ENCODE data around the gene GRIP2.

GRIP2 gene

DNA sequence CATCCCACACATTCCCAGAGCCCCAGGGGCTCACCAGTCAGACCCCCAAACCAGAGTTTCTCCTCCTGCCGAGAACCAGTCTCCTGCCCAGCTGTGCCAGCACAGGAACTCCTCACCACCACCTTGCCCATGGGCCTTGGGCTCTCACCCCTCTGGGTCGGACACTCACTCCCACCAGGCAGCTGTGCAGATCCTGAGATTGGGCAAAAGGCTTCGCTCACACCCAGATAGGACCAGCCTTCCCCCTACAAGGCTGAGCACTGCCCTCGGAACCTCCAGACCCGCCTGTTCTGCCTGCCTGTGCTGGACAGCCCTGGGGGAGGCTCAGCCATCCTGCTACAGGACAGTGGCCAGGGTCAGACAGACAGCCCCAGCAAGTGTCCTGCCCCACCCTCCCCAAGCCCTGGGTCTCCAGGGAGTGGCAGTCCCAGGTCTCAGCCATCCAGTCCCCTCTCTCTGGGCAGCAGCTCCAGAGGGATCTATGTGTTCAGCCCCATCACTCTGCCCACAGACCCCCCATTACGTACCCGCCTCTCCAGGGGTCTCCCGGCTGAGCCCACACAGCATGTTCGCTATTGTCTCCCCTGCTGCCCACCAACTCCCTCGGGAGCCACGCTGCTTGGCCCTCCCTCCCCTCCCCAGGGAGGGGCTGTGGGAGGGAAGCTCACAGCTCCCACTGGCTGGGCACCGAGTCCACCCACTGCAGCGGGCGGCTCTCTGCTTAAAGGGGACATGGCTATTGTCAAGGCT lies at the start of gene GRIP2:
Gene GRIP2 (minus strand): TSS at position 601 of the 750 bp plus-strand sequence. CDS start 34 bp downstream, at position 567.
- DNase-seq (ENCODE audit: low read depth), result no peak

DNA sequence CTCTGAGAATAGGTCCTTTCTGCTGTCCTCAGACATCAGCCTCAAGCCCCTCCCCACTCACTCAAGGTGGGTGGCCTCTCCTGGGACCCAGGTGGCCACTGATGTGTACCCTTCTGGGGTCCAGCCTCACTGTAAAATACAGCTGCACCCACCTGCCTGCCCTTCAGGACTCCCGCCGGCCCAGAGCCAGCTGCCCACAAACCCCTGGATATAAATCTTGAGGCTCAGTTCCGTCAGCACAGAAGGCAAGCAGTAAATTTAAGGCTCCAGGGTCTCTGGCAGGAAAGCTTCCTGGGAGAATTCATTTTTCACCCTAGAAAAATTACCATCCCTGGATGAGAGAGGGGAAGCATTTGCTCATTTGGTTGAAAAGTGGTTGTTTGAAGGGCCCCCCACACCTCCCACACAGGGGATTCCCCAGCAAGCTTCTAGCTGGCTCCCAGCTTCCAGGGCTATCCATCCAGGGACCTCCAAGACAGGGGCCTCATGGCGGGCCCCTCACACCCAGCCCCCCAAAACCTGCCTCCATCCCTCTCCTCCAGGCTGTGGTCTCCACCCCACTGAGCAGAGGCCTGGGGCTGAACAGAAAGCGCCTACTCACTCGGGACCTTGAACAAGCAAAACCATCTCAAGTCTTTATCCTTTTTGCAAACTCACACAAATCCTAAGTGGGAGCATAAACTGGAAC lies 48.4 kb upstream of the GRIP2 start:
- no peak for DNase-seq (ENCODE audit: low read depth)

DNA sequence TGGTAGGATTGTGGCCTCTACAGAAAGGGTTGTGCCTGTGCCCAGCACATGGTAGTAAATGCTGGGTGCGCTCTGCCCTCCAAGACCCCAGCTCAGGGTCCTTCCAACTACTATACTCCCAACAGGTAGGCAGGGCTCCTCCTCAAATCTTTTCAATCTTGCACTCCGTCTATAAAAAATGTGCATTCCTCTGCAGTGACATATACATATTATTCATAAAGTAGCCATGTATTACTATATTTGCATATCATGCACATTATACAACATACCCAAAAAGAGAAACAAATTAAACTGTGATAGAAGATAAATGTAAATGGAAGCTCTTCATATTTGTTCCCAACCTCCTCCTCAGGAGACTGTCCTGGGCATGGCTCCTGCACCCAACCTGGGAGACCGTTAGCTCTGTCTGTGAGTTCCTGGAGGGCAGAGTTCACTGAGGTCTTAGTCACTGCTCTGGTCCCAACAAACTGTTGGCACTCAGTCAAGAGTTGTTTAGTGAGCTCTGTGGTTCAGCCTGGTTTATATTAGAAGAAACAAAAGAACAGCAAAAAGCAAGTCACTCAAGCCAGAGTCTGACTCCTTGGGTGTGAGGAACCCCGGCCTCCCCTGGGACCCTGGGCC lies 47.7 kb upstream of the GRIP2 start:
- DNase-seq (ENCODE audit: low read depth), result peak; percentile 54

DNA sequence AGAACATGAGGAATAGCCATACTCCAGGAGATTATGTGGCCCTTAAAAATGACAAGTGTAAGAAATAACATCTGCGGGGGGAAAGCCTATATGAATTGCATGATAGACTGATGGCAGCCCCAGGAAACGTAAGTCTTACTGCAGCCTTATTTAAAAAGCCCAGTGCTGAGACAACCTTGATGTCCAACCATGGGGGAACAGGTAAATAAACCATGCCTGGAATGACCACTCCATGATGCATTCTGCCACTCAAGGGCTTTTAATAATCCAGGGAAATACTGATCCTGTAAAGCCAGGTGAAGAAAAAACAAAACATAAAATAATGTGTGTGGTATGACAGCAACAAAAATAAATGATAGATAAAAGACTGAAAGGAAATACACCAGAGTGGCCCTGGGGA lies 46.5 kb upstream of the GRIP2 start:
- DNase-seq (ENCODE audit: low read depth), result no peak

DNA sequence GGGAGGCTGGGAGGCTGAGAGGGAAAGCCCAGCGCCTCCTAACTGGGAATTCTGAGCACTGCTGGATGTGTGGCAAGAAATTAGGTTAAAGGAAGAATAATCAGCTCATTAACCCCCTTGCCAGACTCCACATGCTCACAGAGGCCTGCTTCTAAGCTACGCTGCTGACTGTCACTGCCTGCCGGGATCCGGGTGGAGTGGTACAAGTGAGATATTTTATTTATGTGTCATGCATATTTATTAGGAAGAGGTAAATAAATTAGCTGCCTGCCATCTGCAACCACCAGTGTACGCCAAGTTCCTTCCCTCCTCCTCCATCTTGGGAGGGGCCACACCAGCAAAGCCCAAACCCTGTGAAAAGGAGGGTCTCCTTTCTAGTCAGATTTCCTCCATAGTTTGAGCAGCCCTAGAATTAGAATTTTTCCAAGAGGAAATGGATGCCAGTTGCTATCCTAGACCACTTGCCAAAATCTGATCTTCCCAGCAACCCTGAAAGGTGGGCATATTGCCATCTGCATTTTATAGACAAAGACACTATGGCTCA lies 43.5 kb upstream of the GRIP2 start:
- DNase-seq (ENCODE audit: low read depth), result peak; percentile 20

DNA sequence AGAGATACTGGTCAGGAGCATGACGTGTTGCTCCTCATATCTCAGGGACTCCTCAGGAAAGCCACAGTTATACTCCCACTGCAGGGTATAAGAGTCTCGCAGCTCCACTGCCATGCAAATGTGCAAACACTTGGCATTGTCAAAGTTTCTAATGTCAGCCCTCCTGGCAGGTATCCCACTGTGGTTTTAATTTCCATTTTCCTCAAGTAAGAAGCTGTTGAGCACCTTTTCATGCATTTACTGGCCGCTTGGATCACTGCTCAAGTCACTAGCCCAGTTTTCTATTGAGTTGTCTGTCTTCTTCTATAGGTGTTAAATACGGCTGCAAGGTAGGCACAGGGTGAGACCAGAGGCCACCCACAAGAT lies 41.9 kb upstream of the GRIP2 start:
- no peak for DNase-seq (ENCODE audit: low read depth)

DNA sequence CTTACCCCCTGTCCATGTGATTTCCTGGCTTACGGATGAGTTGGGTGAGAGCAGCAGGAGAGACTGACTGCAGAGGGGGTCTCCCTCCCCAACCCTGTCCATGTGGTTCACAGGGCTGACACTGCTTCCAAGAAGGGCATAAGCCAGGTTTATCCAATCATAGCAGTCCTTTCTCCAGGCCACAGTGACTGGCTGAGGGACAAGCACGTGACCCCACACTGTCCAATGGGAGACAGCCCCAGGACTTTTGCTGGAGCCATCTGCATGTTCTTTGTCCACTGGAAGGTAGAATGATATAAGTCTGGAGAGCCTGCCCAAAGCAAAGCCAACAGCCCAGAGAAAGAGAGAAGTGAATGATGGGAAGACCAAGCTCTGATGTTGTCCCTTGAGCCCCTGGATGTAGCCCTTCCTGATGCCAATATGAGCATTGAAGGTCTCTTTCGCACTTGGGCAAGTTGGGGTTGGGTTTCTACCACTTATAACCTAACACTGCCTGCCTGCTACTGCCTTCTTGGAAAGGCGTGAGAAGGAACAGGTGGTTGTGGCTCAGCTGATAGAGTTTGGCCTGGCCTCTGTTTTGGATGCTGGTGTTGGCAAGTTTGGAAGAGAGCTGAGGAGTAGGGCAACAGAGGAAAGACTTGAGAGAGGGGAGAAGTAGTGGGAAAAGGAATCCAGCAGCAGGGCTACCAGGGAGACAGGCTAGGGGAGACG lies 41.3 kb upstream of the GRIP2 start:
- no peak for DNase-seq (ENCODE audit: low read depth)

DNA sequence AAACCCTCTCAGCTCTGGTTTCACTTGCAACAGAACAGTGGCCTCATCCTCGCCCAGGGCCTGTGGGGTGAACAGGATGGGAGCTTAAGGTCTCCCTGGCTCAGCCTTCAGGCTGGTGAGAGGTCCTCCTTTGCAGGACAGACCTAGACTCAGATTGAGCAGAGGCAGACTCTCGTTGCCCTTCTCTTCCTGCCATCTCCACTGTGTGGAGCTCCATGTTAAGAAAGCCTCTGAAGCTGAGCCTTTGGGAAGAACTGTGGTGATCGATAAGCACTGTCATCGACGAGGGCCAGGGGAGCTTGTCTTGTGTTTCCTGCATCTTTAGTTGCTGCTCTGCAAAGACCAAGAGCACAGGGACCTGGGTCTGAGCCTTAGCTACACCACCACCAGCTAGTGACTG lies 37.8 kb upstream of the GRIP2 start:
- no peak for DNase-seq (ENCODE audit: low read depth)

DNA sequence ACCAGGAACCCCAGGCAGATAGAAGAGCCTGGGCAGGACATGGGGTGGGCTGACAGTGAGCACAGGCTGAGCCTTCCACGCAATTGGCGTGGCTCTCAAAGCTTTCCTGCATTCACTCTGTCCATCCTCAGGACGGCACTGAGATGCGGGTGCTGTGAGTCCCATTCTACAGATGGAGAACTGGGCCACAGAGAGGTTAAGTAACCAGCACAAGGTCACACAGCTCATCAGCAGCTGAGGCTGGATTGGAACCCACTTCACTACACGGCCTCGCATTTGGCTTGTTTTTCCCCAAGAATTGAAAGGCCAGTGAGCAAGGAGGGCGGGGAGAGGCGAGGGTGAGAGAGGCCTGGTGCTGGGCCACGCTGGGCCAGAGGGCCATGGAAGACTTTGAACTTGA lies 36.0 kb upstream of the GRIP2 start:
- no peak for DNase-seq (ENCODE audit: low read depth)

DNA sequence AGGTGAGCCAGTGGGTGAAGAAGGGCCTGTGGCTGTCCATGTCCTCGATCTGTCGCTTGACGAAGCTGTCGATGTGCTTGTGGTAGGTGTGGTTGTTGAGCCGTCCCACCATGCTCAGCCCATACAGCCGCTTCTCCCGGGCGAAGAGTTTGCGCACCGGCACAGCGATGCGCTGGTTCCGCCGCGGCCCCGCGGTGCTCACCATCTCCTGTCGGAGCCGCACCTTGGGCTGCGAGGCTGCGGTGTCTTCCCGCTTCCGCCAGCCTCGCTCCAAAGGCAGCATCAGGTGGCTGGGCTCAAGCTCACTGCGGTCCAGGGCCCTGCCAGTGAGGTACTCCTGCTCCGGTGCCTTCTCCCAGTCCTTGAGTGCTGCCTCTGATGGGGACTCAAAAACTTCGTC lies 34.0 kb upstream of the GRIP2 start:
- DNase-seq (ENCODE audit: low read depth), result no peak

DNA sequence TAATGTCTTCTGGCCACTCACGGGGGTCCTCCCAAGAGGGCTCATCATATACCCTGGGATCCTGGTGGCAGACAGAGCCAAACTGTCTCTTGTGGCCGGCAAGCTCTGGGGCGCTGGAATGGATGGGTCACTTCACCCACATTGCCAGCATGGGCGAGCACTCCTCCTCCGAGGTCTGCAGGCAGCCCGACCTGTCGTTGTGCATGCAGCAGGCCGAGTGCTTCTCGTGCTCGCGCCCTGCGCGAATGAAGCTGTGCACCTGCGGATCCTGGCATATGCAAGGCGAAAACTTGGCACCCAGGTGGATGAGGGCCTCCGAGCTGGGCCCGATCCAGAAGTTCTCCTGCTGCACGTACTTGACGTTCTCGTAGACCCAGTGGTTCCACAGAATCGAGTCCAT lies 33.6 kb upstream of the GRIP2 start:
- no peak for DNase-seq (ENCODE audit: low read depth)

DNA sequence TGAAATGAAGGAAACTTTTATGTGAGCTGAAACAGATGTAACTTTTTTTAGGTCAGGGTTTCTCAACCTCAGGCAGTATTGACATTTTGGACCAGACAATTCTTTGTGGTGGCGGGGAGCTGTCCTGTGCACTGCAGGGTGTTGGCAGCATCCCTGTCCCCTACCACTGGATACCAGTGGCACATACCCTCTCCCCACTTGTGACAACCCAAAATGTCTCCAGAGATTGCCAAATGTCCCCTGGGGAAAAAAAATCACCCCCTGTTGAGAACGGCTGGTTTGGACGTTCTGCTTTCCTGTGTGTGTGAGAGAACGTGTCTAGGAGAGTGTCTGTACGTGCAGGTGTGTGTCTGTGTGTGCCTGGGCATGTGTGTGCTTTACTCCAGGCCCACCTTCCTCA lies 30.7 kb upstream of the GRIP2 start:
- no peak for DNase-seq (ENCODE audit: low read depth)

DNA sequence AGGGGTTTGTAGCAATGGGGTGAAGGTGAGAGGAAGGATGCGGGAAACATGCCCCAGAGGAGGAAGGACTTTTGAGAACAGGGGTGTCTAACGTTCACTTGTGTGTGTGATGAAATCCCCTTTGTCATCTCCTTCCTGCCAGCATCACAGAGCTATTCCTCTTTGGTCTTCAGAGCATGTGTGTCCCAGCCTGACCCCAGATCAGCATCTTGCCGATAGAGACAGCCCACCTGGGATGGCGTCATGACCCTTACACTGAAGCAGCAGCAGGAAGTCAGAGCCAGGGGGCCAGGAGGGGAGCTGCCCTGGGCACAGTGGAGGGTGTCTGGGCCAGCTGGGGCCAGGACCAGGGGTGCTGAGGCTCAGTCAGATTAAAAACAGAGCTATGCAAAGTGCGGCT lies 29.9 kb upstream of the GRIP2 start:
- DNase-seq (ENCODE audit: low read depth), result no peak

DNA sequence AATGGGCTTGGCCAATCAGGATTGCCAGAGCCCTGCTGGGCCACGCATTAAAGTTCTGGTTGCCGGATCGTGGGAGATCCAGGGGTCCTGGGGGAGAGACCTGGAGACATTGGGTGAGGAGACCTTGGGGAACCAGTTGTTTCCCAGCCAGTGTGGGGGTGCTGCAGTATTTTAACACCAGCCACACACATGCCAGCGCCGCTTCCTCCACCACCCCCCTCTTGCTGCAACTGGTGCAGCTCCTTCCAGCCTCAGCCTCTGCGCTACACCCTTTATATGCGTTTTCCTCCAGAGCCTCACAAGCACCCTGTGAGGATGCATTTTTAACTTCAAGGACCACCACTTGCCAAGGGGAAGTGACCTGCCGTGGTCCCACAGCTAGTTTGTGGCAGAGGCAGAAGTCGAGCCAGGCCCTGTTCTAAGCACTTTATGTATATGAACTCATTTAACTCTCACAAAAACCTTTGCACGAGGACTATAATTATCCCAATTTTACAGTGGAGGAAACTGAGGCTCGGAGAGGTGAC lies 29.4 kb upstream of the GRIP2 start:
- DNase-seq (ENCODE audit: low read depth), result no peak

DNA sequence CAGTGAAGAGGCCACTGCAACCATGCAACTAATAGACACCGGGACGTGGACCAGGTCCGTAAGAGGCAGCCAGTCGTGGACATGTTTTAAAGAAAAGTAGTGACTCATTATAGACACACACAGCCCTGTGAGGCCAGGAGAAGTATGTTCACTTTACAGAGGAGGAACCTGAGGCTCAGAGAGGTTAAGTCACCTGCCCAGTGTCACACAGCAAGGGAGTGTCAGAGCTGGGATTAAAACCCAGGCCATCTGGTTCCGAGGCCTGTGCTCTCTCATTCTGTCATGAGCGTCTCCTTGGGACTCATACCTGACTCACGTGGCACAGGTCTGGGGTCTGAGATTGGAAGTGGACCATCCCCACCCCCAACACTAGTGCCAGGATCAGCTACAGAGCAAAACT lies 28.1 kb upstream of the GRIP2 start:
- no peak for DNase-seq (ENCODE audit: low read depth)

DNA sequence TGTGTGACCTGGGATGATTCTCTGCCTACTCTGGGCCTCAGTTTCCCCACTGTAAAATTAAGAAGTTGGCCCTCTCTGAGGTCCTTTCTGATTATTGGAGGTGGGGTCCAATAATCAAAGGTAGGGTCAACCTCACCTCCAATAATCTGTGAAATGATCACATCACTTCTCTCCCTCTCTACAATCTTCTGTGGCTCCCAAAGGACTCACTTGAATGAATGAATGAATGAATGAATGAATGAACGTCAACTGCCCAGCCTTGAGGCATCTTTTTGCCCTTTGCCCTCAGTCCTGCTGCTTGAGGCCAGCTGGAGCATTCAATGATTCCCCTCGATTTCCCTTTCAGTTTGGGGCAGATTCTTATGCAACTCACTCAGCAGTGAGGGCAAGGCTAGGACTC lies 26.7 kb upstream of the GRIP2 start:
- DNase-seq (ENCODE audit: low read depth), result no peak

DNA sequence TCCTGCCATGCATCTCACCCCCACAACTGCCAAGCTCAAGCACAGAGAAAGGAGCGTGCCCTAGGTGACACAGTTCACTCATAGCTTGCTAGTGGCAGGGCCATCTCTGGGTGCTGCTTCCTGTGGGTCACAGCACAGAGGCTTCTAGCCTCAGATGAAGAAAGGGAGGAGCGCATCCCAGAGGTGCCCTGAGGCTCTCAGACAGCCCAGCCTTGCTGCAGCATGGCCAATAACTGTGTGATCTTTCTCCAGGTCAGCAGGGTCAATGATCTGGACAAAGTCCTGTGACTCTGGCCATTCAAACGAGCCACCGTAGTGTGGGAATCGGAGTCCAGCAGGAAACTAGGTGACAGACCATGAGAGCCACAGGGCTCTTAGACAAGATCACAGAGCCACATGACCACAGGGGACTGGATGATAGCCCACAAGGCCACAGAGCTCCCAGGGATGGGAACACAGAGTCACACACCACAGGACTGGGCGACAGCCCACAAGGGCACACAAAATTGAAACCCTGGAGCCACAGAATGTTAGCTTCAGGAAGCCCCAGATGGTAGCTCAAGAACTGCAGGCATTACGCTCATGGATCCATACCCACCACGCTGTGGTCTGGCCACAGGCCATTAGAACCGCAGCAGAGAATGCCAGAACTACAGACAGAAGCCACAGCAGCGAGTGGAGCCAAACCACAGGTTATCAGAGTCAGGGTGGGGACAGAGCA lies 25.9 kb upstream of the GRIP2 start:
- peak; percentile 48 for DNase-seq (ENCODE audit: low read depth)

DNA sequence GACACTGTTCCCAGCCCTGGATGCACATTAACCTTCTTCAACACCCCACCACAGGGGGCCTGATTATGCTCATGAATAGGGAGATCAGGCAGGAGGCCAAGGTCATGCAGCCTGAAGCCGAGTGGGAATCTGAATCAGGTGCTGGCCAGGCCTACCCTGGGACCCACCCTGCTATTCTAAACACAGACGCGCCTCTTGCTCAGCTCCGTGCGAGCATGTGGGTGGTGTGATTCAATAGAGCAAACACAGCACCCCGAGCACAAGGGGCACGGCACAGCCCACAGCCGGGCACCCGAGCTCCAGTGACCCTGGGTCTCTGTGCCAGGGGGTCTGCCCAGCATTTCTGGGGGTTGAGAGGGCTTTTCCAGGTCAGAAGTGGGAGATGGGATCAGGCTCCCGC lies 24.6 kb upstream of the GRIP2 start:
- no peak for DNase-seq (ENCODE audit: low read depth)

DNA sequence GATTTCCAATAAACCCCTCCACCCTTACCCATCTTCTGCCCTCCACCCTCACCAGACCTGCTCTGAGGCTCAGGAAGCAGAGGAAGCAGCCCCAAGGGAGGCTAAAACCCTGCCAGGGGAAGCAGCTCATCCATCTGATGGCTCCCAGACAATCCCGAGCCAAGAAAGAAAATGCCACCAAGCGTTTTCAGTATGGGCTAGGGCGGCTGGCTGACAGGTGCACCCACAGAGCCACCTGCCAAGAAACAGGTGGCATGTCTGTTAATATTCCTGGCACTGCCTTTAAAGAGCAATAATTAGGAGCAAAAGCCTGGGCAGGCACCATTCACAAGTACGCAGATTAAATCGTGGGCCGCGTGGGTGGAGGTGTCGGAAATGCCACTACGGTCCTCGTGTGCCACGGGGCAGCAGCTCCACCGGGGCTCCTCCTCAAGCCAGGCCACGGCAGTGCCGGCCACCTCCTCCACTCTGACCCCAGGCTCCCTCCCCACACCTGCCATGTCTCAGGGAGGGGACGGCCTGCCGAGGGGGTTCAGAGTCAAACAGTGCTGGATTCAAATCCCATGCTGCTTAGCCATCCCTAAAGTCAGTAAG lies 23.9 kb upstream of the GRIP2 start:
- DNase-seq (ENCODE audit: low read depth), result no peak

DNA sequence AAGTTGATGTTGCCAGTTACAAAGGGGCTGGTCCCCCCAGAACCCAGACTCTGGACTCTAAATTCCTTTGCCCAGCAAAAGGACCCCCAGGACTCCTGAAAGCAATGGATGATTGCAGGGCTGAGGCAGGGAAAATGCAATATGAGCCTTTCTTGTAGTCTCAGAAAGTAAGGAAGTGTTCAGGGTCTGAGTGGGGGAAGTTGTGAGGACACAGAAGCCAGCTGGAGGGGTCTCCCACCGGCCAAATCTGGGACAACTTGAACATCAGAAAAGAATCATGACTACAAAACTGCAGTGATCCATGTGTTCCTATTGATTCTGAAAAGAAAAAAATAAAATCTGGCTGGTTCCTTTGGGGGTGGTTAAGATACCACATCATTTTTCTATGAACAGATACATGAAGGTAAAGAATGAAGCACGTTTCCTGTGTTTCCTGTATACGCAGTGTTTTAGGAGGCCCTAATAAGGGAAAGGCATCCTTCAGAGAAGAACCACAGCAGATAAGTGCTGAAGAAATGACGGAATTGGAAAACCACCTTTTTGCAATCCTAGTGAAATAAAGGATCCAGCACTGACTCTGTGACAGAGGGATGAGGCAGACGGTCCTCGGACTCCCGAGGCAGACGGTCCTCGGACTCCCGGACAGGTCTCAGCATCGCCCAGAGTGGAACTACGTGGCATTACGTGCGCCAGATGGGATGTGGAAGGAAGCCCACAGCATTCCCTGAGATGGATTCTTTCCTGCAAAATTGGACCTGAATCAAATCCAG lies 22.2 kb upstream of the GRIP2 start:
- peak; percentile 27 for DNase-seq (ENCODE audit: low read depth)
